Prostate gland (tissue), 2 donors: Measurements from ENCODE around the gene FIBP.

Experiments used
- CTCF ChIP-seq, 4 experiments: fragments of 200-600 bp in 2 of 4; fragments of 450-650 bp in 2 of 4; sonication (generic) in 2 of 4; IDR thresholded peaks; 1 replicate in 3 of 4; 2 replicates in 1 of 4; pipeline ENCODE4 v1.5.1; 2016 to 2019; ENCODE audit warnings: antibody characterized with exemption in 4 of 4, mild to moderate bottlenecking in 2 of 4, moderate library complexity in 2 of 4
- POLR2A ChIP-seq: fragments of 450-650 bp; IDR thresholded peaks from one replicate; pipeline ENCODE4 v1.6.1; 2016; ENCODE audit warnings: antibody characterized with exemption, mild to moderate bottlenecking
- POLR2AphosphoS5 ChIP-seq: sonication (generic); formaldehyde crosslinking; IDR thresholded peaks from one replicate; pipeline ENCODE4 v1.6.1; 2017; ENCODE audit warnings: antibody characterized with exemption

DNA sequence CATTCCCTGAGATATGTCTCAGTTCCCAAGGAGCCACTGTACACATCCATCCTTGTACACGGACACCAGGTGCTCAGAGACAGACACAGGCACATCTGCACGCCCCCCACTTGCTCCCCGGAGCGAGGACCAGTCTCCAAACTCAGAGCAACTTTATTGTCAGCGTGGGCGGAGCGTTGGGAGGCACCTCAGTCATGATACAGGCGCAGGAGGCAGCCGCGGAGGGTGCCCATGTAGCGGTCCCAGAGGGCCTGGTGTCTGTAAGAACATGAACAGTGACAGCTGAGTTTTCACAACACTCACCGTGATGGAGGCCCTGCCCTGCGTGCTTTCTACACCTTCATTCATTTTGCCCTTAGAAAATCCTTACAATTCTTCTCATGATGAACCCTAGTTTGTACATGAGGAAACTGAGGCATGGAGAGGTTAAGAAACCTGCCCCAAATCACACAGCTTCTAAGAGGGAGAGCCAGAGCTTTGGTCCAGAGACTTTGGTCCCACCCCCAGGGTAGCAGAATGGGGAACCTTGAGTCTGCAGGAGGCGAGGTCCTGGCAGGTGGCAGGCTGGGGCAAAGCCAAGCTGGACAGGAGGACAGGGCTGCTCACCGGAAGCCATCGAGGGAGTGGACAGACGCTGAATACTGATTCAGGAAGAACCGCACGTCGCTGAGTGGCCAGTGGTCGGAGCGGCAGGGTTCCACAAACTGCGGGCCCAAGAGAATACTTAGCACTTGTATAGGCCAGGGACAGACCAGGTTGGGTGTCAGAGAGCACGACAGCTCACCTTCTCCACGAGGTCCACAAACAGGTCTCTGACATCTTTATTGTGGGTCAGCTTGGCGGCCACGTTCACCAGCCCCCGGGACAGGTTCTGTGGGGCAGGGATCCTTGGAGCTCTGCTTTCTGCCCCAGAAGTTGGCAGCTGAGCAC lies 4.2 kb downstream of the FIBP start:
- TF ChIP-seq POLR2AphosphoS5 (no peak), CTCF (IDR thresholded peaks at IDR 0.05) (no peak), POLR2A (no peak)
